GM12865 (cell line): ENCODE data around the gene RGS14.

Experiments used
- DNase-seq: peaks from one replicate; pipeline ENCODE4 v3.0.0; 2010; ENCODE audit warnings: low read depth
- H3K4me3 ChIP-seq: 2 replicates; pipeline ENCODE4 v1.5.1; 2011; ENCODE audit warnings: mild to moderate bottlenecking, low read depth, low read length, control low read depth
- TF ChIP-seq, protein P1 (sequence below): IDR thresholded peaks from 2 replicates; pipeline ENCODE4 v1.5.1; 2011; ENCODE audit warnings: low read length, control low read depth, low read depth, inconsistent platforms; ENCODE audit not compliant: insufficient read depth; ENCODE audit errors: missing control alignments

Gene RGS14

DNA sequence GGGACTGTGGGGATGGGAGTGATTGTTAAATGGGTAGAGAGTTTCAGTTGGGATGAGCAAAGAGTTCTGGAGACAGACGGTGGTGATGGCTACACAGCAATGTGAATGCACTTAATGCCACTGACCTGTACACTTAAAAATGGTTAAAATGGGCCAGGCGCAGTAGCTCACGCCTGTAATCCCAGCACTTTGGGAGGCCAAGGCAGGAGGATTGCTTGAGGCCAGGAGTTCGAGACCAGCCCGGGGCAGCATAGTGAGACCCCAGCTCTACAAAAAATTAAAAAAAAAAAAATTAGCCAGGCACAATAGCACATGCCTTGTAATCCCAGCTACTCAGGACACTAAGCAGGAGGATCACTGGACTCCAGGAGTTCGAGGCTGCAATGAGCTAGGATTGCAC lies 13.9 kb upstream of the RGS14 start:
- TF ChIP-seq, protein P1, sequence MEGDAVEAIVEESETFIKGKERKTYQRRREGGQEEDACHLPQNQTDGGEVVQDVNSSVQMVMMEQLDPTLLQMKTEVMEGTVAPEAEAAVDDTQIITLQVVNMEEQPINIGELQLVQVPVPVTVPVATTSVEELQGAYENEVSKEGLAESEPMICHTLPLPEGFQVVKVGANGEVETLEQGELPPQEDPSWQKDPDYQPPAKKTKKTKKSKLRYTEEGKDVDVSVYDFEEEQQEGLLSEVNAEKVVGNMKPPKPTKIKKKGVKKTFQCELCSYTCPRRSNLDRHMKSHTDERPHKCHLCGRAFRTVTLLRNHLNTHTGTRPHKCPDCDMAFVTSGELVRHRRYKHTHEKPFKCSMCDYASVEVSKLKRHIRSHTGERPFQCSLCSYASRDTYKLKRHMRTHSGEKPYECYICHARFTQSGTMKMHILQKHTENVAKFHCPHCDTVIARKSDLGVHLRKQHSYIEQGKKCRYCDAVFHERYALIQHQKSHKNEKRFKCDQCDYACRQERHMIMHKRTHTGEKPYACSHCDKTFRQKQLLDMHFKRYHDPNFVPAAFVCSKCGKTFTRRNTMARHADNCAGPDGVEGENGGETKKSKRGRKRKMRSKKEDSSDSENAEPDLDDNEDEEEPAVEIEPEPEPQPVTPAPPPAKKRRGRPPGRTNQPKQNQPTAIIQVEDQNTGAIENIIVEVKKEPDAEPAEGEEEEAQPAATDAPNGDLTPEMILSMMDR: no peak
- no peak overlapping the region for H3K4me3 ChIP-seq

DNA sequence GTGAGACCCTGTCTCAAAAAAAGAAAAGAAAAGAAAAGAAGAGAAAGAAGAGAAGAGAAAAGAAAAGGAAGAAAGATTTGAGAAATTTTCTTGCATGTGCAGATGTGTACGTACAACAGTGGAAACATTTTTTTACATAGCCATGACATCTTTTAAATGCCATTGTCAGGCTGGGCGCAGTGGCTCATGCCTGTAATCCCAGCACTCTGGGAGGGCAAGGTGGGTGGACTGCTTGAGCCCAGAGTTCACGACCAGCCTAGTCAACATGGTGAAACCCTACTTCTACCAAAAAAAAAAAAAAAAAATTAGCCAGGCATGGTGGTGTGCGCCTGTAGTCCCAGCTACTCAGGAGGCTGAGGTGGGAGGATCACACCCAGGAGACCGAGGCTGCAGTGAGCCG lies 12.8 kb upstream of the RGS14 start:
- TF ChIP-seq, protein P1: no peak
- no peak overlapping the region for H3K4me3 ChIP-seq
- DNase-seq: no peak

More for the DNA sequence above, 13.9 kb upstream of the RGS14 start:
- no peak for DNase-seq

DNA sequence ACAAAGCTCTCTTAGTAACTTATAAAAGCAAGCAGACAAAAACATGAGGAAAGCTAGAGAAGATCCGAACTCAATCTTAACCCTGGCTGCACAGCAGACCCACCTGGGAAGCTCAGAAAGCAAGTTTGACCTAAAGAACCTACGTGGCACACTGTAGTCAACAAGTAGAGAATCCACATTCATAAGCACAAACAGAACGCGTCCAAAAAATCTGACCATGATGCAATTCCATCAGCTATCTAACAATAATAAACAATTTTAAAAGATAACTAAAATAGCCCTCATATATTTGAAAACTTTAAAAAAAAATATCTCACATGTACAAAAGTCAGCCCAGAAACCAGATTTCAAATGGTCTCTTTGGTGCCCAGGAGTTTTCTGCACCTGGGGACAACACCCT lies 10.9 kb upstream of the RGS14 start:
- no peak overlapping the region for H3K4me3 ChIP-seq
- TF ChIP-seq, protein P1: no peak
- no peak for DNase-seq

DNA sequence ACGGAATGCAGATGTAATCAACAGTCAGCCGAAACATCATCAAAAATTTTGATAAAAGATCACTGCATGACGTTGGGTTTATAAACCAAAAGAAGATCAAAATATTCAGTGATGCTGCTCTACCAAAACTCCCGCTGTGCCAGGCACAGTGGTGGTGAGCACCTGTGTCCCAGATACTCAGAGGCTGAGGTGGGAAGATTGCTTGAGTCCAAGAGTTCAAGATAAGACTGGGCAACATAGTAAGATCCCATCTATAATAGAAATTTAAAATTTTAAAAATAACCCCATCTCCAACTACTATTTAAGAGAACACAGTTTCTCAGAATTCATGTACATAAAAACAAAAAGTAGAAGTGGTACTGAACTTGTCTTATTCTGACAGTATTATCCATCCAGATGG lies 10.0 kb upstream of the RGS14 start:
- TF ChIP-seq, protein P1: no peak
- no peak for DNase-seq
- no peak overlapping the region for H3K4me3 ChIP-seq

DNA sequence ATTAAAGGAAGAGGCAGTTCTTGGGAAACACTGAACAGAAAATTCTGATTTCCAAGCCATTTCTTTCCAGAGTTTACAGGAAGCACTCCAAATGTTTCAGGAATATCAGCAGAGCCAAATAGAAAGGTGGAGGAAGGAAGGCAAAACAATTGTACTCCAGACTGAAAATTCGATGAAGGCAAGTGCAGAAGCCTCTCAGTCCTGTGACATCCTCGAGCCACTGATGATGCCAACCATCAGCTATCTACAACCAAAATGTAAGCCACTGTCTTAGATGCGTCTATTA lies 8.4 kb upstream of the RGS14 start:
- no peak for DNase-seq
- no peak overlapping the region for H3K4me3 ChIP-seq
- TF ChIP-seq, protein P1: no peak

DNA sequence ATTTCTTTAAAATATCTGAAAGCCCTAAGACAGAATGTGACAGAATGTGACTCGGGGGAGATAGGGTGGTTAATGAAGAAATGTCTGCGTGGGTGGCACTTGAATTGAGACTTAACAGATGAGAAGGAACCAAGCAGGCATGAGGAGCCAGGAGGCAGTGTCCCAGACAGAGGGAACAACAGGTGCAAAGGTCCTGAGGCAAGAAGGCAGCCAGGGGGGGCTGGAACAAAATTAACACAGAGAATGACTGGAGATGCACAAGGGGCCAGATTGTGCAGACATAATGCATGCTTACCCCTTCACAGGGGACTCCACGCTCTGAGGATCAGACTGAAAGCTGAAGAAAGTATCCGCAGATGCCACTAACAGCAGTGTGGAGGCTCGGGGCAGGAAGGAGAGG lies 8.0 kb upstream of the RGS14 start:
- no peak for DNase-seq
- H3K4me3 ChIP-seq: peak overlapping the region; percentile 72
- TF ChIP-seq, protein P1: no peak

DNA sequence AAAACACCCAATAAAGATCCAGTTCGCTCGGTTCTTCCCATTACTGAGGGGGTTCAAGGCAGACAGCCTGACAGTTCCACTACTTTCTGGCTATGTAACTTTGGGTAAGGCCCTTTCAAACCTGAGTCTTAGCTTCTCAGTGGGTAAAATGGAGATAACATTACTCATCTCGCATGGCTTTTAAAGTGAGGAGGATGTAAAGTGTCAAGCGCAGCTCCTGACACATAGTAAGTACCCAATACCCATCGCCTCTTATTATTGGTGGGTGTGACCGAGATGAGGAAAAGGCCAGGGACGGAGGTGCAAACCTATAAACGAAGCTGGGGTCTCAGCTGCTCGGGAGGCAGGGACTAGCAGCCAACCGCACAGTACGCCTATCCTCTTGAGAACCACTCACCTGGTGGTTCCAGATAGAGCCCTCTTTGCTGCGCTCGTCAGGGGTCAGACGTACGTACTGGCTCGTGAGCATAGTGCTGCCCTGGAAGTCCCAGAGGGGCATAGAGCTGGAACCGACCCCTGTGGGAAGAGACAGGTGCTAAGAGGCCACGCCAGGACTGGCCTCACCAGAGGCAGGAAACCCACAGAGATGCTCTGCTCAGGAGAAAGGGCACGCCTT lies 6.8 kb upstream of the RGS14 start:
- peak; percentile 36 for DNase-seq
- peak overlapping the region; percentile 72 for H3K4me3 ChIP-seq
- TF ChIP-seq, protein P1: no peak
